ENCODE measurements around the gene SWAP70. TPM values are rescaled to one million over a fixed set of nuclear protein-coding genes. Genes with fewer than 3 reads are reported as not detected.

The SWAP70 gene
- total and polyA plus RNA-seq, 9 of the 15 experiments (the other 6 are each of a cell fraction or from before 2014, with no cell fraction given): 1.7 to 4.9 (median 3.9) TPM

DNA sequence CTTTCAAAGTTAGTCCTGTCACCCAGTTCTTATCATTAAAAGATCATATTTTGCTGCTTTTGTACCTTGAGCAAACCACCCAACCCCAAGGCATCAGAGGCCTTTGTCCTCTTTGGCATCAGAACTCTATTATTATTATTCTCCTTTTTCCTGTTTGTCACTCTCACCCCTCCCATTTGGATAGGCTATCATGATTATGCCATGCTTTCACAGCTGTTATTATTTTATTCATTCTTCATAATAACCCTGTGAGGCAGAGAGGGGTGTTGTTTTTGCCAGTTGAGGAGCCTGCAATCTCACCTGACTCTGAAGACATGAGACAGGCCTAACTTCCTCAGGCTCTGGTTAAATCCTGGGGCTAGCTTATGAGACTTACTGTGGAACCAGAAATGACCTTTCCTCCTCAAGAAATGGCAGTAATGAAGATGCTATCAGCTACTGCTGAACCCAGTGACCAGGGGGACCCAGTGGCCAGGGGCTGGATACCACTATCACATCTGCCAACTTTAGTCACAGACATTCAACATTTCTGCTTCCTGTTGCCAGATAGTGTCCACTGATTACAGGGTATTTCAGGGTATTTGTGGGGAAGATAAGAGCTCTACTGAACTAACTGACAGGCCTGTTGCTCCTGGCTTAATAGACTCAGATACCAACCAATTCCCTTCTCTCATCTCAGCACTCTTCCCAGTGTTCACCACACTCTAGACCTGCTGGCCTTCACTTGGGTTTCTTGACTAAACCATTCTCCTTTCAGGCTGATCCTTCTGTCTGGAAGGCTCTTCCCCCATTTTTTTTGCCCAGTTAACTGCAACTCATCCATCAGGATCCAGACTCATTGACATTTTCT lies 11.8 kb upstream of the SWAP70 start (continued):
- TF ChIP-seq PRMT5 (CRISPR knock-in tag; IDR thresholded peaks at IDR 0.05) (no peak), CCNT2 (IDR thresholded peaks at IDR 0.05; ENCODE audit: borderline replicate concordance, extremely low read depth, insufficient read length, low read depth, low read length) (peak; percentile 44), GTF2F1 (IDR thresholded peaks at IDR 0.05; ENCODE audit: low read depth, low read length) (no peak), ZNF23 (CRISPR knock-in tag; IDR thresholded peaks at IDR 0.05) (no peak), MTA2 (IDR thresholded peaks at IDR 0.05; ENCODE audit: low read depth) (peak; percentile 70), BCOR (IDR thresholded peaks at IDR 0.05) (no peak), CBFA2T2 (conservative IDR thresholded peaks at IDR 0.05) (peak; percentile 77), ZNF668 (CRISPR knock-in tag; IDR thresholded peaks at IDR 0.05) (no peak), RFX7 (CRISPR knock-in tag; IDR thresholded peaks at IDR 0.05) (no peak), SREBF1 (IDR thresholded peaks at IDR 0.05; ENCODE audit: borderline replicate concordance, low read depth, low read length) (no peak), SUPT5H (IDR thresholded peaks at IDR 0.05) (no peak)
- TF ChIP-seq, protein P1, sequence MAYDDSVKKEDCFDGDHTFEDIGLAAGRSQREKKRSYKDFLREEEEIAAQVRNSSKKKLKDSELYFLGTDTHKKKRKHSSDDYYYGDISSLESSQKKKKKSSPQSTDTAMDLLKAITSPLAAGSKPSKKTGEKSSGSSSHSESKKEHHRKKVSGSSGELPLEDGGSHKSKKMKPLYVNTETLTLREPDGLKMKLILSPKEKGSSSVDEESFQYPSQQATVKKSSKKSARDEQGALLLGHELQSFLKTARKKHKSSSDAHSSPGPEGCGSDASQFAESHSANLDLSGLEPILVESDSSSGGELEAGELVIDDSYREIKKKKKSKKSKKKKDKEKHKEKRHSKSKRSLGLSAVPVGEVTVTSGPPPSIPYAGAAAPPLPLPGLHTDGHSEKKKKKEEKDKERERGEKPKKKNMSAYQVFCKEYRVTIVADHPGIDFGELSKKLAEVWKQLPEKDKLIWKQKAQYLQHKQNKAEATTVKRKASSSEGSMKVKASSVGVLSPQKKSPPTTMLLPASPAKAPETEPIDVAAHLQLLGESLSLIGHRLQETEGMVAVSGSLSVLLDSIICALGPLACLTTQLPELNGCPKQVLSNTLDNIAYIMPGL (CRISPR knock-in tag; IDR thresholded peaks at IDR 0.05): no peak
- TF ChIP-seq, protein P2, sequence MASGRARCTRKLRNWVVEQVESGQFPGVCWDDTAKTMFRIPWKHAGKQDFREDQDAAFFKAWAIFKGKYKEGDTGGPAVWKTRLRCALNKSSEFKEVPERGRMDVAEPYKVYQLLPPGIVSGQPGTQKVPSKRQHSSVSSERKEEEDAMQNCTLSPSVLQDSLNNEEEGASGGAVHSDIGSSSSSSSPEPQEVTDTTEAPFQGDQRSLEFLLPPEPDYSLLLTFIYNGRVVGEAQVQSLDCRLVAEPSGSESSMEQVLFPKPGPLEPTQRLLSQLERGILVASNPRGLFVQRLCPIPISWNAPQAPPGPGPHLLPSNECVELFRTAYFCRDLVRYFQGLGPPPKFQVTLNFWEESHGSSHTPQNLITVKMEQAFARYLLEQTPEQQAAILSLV (tag; IDR thresholded peaks at IDR 0.05): no peak
- TF ChIP-seq, protein P3, sequence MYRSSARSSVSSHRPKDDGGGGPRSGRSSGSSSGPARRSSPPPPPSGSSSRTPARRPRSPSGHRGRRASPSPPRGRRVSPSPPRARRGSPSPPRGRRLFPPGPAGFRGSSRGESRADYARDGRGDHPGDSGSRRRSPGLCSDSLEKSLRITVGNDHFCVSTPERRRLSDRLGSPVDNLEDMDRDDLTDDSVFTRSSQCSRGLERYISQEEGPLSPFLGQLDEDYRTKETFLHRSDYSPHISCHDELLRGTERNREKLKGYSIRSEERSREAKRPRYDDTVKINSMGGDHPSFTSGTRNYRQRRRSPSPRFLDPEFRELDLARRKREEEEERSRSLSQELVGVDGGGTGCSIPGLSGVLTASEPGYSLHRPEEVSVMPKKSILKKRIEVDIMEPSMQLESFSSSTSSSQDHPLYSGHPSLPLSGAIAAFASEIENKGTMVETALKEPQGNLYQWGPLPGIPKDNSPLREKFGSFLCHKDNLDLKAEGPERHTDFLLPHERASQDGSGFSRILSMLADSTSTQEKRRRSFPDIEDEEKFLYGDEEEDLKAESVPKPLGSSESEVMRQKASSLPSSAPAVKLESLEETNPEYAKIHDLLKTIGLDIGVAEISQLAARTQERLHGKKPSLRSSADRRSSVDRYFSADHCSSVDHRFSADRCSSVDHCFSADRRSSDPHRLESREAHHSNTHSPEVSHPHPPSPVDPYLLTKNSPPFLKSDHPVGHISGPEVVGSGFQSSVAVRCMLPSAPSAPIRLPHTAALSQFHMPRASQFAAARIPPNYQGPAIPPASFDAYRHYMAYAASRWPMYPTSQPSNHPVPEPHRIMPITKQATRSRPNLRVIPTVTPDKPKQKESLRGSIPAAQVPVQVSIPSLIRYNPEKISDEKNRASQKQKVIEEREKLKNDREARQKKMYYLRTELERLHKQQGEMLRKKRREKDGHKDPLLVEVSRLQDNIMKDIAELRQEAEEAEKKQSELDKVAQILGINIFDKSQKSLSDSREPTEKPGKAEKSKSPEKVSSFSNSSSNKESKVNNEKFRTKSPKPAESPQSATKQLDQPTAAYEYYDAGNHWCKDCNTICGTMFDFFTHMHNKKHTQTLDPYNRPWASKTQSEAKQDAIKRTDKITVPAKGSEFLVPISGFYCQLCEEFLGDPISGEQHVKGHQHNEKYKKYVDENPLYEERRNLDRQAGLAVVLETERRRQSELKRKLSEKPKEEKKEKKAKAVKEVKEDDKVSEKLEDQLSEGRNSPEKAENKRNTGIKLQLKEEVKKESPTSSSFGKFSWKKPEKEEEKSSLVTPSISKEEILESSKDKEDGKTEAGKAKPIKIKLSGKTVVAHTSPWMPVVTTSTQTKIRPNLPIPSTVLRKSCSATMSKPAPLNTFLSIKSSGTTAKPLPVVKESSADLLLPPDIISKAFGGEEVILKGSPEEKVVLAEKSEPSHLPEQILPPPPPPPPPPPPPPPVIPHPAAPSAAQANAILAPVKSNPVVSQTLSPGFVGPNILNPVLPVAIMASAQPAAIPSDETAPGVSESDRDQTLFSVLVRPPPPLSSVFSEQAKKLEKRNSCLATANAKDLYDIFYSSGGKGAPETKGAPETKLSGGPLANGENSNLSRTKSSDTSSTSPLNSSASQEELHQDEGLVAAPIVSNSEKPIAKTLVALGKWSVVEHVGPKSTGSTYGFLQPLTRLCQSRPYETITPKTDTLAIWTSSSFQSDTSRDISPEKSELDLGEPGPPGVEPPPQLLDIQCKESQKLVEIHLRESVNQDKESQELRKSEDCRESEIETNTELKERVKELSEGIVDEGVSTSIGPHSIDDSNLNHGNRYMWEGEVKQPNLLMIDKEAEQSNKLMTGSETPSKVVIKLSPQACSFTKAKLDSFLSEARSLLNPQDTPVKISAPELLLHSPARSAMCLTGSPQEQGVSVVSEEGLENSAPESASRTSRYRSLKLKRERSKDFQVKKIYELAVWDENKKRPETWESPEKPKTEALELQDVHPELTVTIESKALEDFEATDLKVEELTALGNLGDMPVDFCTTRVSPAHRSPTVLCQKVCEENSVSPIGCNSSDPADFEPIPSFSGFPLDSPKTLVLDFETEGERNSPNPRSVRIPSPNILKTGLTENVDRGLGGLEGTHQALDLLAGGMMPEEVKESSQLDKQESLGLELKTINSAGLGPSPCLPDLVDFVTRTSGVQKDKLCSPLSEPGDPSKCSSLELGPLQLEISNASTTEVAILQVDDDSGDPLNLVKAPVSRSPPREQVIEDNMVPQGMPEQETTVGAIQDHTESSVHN (IDR thresholded peaks at IDR 0.05; ENCODE audit: borderline replicate concordance in 1 of 2, low read depth in 1 of 2): no peak
- TF ChIP-seq, protein P4, sequence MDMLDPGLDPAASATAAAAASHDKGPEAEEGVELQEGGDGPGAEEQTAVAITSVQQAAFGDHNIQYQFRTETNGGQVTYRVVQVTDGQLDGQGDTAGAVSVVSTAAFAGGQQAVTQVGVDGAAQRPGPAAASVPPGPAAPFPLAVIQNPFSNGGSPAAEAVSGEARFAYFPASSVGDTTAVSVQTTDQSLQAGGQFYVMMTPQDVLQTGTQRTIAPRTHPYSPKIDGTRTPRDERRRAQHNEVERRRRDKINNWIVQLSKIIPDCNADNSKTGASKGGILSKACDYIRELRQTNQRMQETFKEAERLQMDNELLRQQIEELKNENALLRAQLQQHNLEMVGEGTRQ (CRISPR knock-in tag; IDR thresholded peaks at IDR 0.05): no peak

All from K562 (cell line).